HG03457 (cell line): ENCODE results near the gene ALDH3A1.

ENCODE experiments used
- ATAC-seq: cut with Tn5 transposase; IDR thresholded peaks from one replicate; pipeline ENCODE4 v1.9.1; 2021; ENCODE audit warnings: moderate number of reproducible peaks; ENCODE audit not compliant: unreplicated experiment

Gene ALDH3A1

GRCh38 chr17:19720631-19721426 lies 27.3 kb downstream of the ALDH3A1 start:
- no peak for ATAC-seq

- no peak for ATAC-seq
Observed at GRCh38 chr17:19720210-19720475, 28.0 kb downstream of the ALDH3A1 start.

- ATAC-seq, result no peak
Observed at GRCh38 chr17:19719355-19720209, 28.5 kb downstream of the ALDH3A1 start.

GRCh38 chr17:19718613-19719354 lies 29.3 kb downstream of the ALDH3A1 start:
- ATAC-seq, result no peak

DNA sequence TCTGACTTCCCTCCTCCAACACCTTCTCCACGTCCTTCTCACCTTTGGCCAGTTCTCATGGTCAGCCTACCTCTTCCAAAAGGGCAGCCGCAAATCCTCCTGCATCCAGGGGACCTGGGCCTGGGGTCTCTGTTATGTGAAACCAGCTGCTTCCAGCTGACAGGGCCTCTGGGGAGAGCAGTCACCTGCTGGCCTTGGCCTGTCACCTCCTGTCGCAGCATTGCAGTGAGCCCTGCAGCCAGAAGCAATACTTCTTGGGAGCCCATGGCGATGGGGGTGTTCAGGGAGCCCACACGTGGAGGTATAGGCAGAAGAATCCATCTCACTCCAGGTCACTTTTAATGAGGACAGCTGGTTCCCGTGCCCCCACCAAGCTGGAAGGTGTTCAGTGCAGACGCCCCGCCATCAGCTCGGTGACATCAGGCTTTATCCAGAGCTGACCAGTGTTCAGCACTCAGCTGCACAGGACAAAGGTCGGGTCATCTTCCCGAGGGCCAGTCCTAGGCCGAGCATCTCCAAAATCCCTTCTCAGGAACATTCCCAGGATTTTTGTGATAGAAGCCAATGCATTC lies 30.0 kb downstream of the ALDH3A1 start:
- no peak for ATAC-seq

DNA sequence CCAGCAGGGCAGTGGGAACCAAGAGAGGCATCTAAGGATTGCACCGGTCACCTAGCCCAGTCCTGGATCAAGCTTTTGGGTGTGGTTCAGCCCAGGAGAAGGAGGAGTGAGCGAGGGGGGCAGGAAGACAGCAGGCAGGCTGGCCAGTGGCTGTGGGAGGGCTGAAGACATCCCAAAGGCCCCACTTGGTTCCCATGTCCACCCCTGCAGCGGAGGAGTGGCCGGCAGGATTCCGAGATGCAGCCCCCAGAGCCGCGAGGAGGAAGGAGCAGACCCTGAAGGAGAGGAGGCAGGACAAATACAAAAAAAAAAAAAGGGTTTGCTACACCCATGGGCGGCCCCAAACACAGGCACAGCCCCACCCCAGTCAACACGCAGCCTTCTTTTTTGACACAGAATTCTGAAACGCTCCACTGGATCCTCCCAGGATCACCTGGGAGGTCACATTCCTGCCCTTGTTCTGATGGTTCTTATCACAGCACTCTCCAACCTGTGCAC lies 30.6 kb downstream of the ALDH3A1 start:
- ATAC-seq, result no peak

- no peak for ATAC-seq
Observed at GRCh38 chr17:19717031-19717360, 31.1 kb downstream of the ALDH3A1 start.

GRCh38 chr17:19716108-19717030 lies 31.7 kb downstream of the ALDH3A1 start, which contains the start of gene SLC47A2:
Gene SLC47A2, minus strand, starts transcription at chr17:19716584. Its CDS starts 29 bp downstream, at chr17:19716555.
- no peak for ATAC-seq

DNA sequence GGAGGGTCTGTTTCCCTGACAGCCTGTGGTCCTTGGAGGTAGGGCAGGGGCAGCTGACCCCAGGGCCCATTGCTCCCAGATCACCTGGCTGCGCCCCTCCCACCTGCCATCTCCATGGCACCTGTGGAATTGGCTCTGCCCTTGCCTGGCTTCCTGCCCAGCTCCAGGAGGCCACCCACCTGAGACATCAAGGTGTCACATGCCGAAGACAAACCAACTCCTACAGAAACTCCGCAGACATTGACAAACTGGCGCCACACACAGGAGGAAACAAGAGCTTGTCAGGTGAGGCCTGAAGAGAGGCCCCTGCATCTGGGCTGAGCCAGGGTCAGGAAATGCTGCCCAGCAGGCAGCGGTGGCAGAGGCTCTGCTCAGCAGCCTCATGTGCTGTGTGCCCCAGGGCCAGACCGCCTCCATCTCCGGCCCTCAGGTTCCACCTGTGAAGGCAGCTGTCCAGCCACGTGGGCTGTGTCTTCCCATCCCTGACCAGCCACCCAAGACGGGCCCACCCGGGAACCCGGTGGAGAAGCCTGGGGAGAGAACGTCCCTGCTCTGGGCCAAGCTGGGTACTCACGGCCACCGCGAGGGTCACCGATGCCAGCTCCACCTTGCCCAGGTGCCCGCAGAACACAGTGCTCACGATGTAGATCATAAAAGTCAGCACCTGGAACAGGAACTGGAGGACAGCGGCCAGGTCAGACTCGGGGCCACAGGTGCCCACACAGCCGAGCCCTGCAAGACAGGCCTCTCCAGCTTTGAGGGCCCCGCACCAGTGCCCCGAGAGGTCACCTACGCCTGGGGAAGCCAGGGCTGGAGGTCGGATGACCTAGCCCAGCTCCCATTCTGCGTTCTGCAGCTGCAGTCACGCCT lies 33.3 kb downstream of the ALDH3A1 start:
- no peak for ATAC-seq

- no peak for ATAC-seq
Observed at GRCh38 chr17:19713901-19714361, 34.2 kb downstream of the ALDH3A1 start.

GRCh38 chr17:19713462-19713861 lies 34.6 kb downstream of the ALDH3A1 start:
- ATAC-seq, result no peak

DNA sequence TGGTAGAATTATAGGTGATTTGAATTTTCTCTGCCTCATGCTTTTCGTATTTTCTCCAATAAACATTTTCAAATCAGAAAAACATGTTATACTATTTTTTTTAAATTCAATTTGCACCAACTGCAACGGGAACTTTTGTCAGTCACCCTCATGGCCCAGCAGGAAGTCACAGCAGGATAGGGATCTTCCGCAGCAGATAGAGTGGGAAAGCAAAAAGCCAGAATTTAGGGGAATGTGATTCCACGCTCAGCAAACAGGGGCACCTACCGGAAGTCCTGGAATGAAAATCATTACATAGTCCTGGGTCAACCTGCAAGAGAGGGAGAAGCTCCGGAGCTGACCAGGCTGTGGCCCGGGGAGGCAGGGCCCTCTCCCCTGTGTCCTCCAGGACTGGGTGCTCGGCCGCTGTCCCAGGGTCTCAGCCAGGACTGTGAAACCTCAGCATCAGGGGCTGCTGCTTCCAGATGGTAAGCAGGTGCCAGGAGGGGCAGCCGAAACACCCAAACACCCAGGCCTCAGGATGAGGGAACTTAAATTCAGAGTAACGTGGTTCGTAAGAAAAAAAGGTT lies 35.6 kb downstream of the ALDH3A1 start:
- no peak for ATAC-seq

- no peak for ATAC-seq
Observed at GRCh38 chr17:19709841-19710240, 38.3 kb downstream of the ALDH3A1 start.

DNA sequence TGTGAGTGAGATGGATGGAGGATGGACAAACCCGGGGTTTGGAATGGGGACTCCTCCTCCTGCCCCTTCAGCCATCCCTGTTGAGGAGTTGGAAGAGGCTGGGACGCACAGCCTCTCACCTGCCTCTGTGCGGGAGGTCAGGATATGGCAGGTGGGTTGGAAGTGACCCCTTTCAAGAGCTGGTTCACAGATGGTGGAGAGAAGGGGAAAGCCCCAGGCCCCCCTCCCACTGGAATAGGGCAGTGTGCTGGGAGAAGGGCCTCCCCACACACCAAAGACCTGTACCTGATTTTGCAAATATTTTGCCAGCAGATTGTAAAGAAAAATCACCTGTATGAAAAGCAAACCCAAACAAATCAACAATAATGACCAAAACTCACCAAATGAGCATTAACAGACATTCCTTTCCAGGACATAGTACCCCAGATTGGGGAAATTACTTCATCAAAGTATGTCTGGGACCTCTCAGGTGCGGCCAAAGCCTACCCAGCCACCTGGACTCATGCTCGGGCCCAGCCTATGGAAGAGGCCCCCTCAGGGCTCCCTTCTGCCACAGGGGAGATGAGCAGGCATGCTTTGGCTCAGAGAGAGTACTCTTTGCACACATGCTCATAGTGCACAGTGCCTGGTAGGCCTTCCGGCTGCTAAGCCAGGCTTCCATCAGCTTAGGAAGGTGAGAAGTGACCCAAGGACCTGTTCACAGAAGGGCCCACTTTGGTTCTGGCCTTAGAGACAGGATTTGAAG lies 39.5 kb downstream of the ALDH3A1 start:
- ATAC-seq, result no peak

- ATAC-seq, result no peak
Observed at GRCh38 chr17:19707728-19708221, 40.3 kb downstream of the ALDH3A1 start.

DNA sequence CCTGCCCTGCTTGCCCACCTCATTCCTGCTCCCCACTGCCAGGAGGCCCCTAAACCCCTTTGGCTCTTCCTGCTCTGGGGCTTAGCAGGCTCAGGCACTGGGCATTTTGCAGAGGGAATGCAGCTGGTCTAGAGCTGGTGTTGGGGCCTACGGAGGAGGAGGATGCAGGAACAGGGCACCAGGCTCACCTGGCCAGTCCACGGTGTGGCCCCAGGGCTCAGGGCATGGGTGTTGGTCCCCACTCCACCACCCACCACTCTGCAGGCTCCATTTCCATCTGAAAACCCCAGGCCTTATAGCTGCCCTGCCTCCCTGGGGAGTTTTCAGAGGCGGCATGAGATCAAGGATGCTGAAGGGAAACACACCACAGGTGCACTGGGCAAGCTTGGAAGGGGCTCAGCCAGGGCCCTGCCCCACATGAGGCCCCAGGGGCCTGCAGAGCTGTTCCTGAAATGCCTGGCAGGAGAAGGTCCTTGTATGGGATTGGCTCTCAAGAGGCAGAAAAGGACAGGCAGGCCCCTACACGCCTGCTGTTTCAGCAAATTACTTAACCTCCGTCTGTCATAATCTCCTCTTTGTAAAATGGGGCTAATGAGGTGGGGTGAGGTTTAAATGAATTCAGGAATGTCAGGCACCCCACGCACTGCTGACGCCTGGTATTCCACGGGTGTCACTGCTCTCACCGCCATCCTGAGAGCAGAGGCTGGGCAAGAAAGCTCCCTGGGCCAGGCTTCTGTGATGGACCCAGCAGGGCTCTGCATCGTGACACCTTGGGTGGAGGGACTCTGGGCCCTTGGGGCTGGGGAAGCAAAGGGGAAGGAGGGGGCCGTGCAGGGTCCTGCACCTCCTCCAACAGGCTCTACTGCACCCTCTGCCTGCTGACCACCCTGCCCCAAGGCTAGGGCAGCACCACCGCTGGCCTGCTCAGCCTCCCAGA lies 41.0 kb downstream of the ALDH3A1 start:
- ATAC-seq, result no peak
